ENCODE measurements around the gene CENPC. TPM values are rescaled to one million over a fixed set of nuclear protein-coding genes. Genes with fewer than 3 reads are reported as not detected.

Gene CENPC
- total RNA-seq, 1 experiment from 2014 or later: 12.9 TPM

DNA sequence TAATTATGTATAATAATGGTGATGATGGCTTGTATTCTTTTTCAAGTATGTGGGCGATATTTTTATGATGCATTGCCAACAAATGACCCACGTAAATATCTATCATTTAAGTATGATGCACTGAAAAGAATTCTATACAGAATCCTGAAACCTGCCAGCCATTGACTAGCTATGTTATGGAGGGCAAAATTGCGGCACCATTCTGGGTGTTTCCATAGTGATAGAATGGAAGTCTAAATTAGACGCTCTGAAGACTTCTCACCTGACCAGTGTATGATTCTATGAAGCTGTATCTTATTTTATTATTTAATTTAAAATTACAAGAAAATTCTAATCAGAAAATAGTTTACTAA lies 677 bp upstream of the CENPC start:
- Mint-ChIP-seq H3K36me3 (ENCODE audit: insufficient read depth, unreplicated experiment) (peaks cover 18% of the 10 kb centered on the region), H3K9me3 (ENCODE audit: low read depth, unreplicated experiment) (no peaks in the 10 kb centered on the region), H3K4me1 (ENCODE audit: low read depth, unreplicated experiment) (peaks cover 7% of the 10 kb centered on the region), H3K27ac (ENCODE audit: unreplicated experiment) (no peak overlapping the region), H3K27me3 (ENCODE audit: unreplicated experiment) (no peaks in the 10 kb centered on the region), H3K4me3 (ENCODE audit: low read depth, unreplicated experiment) (peak overlapping the region; percentile 95)
- TF ChIP-seq, protein P1, sequence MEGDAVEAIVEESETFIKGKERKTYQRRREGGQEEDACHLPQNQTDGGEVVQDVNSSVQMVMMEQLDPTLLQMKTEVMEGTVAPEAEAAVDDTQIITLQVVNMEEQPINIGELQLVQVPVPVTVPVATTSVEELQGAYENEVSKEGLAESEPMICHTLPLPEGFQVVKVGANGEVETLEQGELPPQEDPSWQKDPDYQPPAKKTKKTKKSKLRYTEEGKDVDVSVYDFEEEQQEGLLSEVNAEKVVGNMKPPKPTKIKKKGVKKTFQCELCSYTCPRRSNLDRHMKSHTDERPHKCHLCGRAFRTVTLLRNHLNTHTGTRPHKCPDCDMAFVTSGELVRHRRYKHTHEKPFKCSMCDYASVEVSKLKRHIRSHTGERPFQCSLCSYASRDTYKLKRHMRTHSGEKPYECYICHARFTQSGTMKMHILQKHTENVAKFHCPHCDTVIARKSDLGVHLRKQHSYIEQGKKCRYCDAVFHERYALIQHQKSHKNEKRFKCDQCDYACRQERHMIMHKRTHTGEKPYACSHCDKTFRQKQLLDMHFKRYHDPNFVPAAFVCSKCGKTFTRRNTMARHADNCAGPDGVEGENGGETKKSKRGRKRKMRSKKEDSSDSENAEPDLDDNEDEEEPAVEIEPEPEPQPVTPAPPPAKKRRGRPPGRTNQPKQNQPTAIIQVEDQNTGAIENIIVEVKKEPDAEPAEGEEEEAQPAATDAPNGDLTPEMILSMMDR (IDR thresholded peaks at IDR 0.05; ENCODE audit: unreplicated experiment): no peak
- CTCF ChIA-PET: no interaction called here
- intact Hi-C loops (cut with micrococcal nuclease; ENCODE audit: unreplicated experiment): loop anchor here (5.0 kb wide), 1 partner anchor 366 kb away; no protein-coding TSS in a partner anchor
- no peak for DNase-seq
- BruUV-seq (replicated peaks): TSS peak; percentile 75

DNA sequence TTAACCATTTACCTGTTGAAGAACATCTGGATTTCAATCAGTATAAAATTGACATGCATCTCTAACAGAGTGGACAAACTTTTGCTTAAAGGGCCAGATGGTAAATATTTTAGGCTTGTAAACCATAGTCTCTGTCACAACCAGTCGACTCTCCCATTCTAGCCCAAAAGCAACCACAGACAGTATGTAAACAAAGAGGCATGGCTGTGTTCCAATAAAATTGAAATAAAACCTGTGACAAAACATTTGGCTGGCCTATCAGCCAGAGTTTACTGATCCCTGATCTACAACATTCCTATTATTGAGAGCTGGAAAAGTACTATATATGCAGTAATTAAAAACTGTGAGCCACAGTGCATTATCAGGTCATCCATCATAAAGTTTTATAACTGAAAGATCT lies 3.2 kb downstream of the CENPC start:
- H3K27ac Mint-ChIP-seq (ENCODE audit: unreplicated experiment): no peak overlapping the region

DNA sequence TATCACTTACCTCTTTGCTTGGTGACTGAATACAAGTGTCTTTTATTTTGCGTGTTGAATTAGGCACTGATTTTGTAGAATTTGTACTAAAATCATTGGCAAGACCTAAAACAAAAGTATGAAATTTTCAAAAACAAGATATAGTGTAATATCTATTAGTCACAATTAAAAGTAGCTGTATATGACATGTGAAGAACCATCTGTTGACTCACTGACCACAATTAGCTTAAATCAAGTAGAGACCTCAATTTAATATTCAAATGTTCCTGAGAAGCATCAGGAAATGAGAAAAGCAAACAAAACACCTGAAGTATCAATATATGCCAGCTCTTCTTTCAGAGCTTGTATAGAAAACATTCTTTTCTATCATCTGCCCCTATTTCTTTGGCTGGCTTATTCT lies 5.5 kb downstream of the CENPC start:
- Mint-ChIP-seq H3K4me3 (ENCODE audit: low read depth, unreplicated experiment) (no peak overlapping the region), H3K36me3 (ENCODE audit: insufficient read depth, unreplicated experiment) (peaks cover 25% of the 10 kb centered on the region), H3K4me1 (ENCODE audit: low read depth, unreplicated experiment) (peaks cover 7% of the 10 kb centered on the region), H3K9me3 (ENCODE audit: low read depth, unreplicated experiment) (no peaks in the 10 kb centered on the region), H3K27ac (ENCODE audit: unreplicated experiment) (no peak overlapping the region), H3K27me3 (ENCODE audit: unreplicated experiment) (no peaks in the 10 kb centered on the region)
- no TSS peak for BruUV-seq (replicated peaks)
- CTCF ChIA-PET: no interaction called here
- TF ChIP-seq, protein P1 (IDR thresholded peaks at IDR 0.05; ENCODE audit: unreplicated experiment): no peak
- intact Hi-C loops (cut with micrococcal nuclease; ENCODE audit: unreplicated experiment): no loop called here
- no peak for DNase-seq

More for the DNA sequence above, 3.2 kb downstream of the CENPC start:
- intact Hi-C loops (cut with micrococcal nuclease; ENCODE audit: unreplicated experiment): no loop called here
- Mint-ChIP-seq H3K27me3 (ENCODE audit: unreplicated experiment) (no peaks in the 10 kb centered on the region), H3K4me3 (ENCODE audit: low read depth, unreplicated experiment) (no peak overlapping the region), H3K9me3 (ENCODE audit: low read depth, unreplicated experiment) (no peaks in the 10 kb centered on the region), H3K36me3 (ENCODE audit: insufficient read depth, unreplicated experiment) (peaks cover 22% of the 10 kb centered on the region), H3K4me1 (ENCODE audit: low read depth, unreplicated experiment) (peaks cover 7% of the 10 kb centered on the region)
- no TSS peak for BruUV-seq (replicated peaks)
- DNase-seq: no peak
- TF ChIP-seq, protein P1 (IDR thresholded peaks at IDR 0.05; ENCODE audit: unreplicated experiment): no peak
- CTCF ChIA-PET: no interaction called here

DNA sequence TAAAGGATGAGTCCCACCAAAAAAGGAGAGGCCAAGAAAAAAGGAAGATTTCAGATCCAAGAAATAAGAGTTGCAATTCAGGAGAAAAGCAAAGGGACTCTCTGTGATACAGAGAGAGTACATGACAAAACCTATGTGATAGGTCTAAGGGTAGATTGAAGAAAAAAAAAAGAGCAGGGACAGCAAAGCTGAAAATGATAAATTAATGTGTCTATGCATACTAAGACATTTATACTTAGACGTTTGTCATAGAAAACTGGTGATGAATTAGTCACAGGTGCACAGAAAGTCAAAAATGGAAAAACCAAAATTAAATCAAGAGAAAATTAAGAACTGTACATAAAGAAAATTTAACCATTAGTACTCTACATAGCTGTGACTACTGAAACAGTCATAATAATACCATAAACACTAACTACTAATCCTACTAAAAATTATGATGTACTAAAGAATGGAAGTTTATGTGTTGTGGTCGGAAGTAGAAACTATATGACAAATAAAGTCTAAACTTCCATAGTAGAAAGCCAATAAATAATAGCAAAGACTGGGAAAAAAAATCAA lies 9.9 kb downstream of the CENPC start:
- Mint-ChIP-seq H3K27ac (ENCODE audit: unreplicated experiment) (no peak overlapping the region), H3K4me3 (ENCODE audit: low read depth, unreplicated experiment) (no peak overlapping the region), H3K36me3 (ENCODE audit: insufficient read depth, unreplicated experiment) (peaks cover 24% of the 10 kb centered on the region), H3K4me1 (ENCODE audit: low read depth, unreplicated experiment) (no peaks in the 10 kb centered on the region), H3K27me3 (ENCODE audit: unreplicated experiment) (no peaks in the 10 kb centered on the region), H3K9me3 (ENCODE audit: low read depth, unreplicated experiment) (no peaks in the 10 kb centered on the region)
- TF ChIP-seq, protein P1 (IDR thresholded peaks at IDR 0.05; ENCODE audit: unreplicated experiment): no peak
- intact Hi-C loops (cut with micrococcal nuclease; ENCODE audit: unreplicated experiment): no loop called here
- no peak for DNase-seq
- CTCF ChIA-PET: no interaction called here
- no TSS peak for BruUV-seq (replicated peaks)
